Osteocyte (in vitro differentiated cells): ENCODE data around the gene MRPL24. TPM values are rescaled to one million over a fixed set of nuclear protein-coding genes. Genes with fewer than 3 reads are reported as not detected.

Experiments used
- DNase-seq: peaks from one replicate; pipeline ENCODE4 v3.0.0; 2021; ENCODE audit warnings: mixed read lengths; ENCODE audit not compliant: unreplicated experiment; ENCODE audit errors: extremely low spot score
- H3K27ac Mint-ChIP-seq: one replicate; pipeline ENCODE4 v1.8.0; 2021; ENCODE audit warnings: mild to moderate bottlenecking, mixed read lengths; ENCODE audit not compliant: unreplicated experiment
- H3K27me3 Mint-ChIP-seq: one replicate; pipeline ENCODE4 v1.8.0; 2021; ENCODE audit warnings: mixed read lengths; ENCODE audit not compliant: unreplicated experiment
- H3K36me3 Mint-ChIP-seq: one replicate; pipeline ENCODE4 v1.8.0; 2021; ENCODE audit warnings: mixed read lengths; ENCODE audit not compliant: unreplicated experiment
- H3K4me1 Mint-ChIP-seq: one replicate; pipeline ENCODE4 v1.8.0; 2021; ENCODE audit warnings: mixed read lengths; ENCODE audit not compliant: unreplicated experiment
- H3K4me3 Mint-ChIP-seq: one replicate; pipeline ENCODE4 v1.8.0; 2021; ENCODE audit warnings: mild to moderate bottlenecking, moderate library complexity, mixed read lengths; ENCODE audit not compliant: unreplicated experiment
- H3K9me3 Mint-ChIP-seq: one replicate; pipeline ENCODE4 v1.8.0; 2021; ENCODE audit warnings: mixed read lengths; ENCODE audit not compliant: unreplicated experiment
- total RNA-seq: library from RNA; stranded (reverse); gene quantifications from 2 replicates; pipeline ENCODE4 v1.2.1, GENCODE V29; 2021
- TF ChIP-seq, protein P1 (sequence below): fragments of 200-600 bp; sonication (generic); IDR thresholded peaks from 2 replicates; pipeline ENCODE4 v1.5.0; 2021; ENCODE audit warnings: antibody characterized with exemption, mild to moderate bottlenecking, moderate library complexity

Gene MRPL24
- total RNA-seq, 1 donor from 2014 or later = 52.6 TPM

DNA sequence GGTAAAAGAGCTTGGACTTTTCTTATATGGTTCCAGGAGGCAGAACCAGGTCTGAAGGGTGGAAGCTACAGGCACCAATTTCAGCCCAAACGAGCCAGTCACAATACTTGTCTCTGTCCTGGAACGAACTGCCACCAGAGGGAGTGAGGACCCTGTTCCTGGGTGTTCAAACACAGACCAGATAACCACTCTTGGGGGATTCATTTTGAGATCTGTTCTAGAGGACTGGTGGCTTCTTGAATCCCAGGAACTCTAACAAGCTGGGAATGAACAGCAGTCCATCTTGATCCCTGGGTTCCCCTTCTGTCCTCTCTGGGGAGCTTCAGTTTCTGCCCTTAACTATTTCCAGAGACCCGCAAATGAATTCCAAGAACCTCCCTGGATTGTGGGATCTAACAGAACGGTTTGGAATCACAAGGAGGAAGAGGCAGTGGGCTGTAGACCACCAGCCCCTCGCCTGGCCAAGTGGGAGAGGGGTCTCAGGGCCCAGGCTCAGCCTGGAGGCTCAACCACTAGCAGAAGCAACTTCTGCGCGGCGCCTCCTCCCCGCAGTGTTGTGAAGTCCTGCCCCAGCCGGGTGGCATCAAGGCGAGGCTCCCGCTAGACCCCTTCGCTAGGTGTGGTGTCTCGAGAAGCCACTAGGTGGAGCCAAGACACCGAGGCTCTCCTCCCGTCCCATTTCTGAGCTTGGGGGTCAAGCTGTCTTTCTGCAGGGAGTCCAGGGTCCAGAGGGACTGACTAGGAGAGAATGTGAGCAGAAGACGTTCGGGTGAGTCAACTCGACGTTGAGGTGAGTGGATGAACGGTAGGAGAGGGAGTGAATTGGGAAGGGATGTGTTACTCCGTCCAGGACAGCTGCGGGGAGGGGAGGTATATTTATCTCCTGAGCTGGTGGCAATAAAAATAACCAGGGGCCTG is 51.6 kb downstream of the MRPL24 start:
- H3K4me3 Mint-ChIP-seq = peak overlapping the region; percentile 64
- H3K36me3 Mint-ChIP-seq = no peaks in the 10 kb centered on the region

More for the DNA sequence above, 51.6 kb downstream of the MRPL24 start:
- TF ChIP-seq, protein P1, sequence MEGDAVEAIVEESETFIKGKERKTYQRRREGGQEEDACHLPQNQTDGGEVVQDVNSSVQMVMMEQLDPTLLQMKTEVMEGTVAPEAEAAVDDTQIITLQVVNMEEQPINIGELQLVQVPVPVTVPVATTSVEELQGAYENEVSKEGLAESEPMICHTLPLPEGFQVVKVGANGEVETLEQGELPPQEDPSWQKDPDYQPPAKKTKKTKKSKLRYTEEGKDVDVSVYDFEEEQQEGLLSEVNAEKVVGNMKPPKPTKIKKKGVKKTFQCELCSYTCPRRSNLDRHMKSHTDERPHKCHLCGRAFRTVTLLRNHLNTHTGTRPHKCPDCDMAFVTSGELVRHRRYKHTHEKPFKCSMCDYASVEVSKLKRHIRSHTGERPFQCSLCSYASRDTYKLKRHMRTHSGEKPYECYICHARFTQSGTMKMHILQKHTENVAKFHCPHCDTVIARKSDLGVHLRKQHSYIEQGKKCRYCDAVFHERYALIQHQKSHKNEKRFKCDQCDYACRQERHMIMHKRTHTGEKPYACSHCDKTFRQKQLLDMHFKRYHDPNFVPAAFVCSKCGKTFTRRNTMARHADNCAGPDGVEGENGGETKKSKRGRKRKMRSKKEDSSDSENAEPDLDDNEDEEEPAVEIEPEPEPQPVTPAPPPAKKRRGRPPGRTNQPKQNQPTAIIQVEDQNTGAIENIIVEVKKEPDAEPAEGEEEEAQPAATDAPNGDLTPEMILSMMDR = peak; percentile 84
- peaks cover 57% of the 10 kb centered on the region for H3K4me1 Mint-ChIP-seq
- DNase-seq = peak; percentile 94
- H3K27ac Mint-ChIP-seq = peak overlapping the region; percentile 86
- peaks cover 3% of the 10 kb centered on the region for H3K27me3 Mint-ChIP-seq
- H3K9me3 Mint-ChIP-seq = no peaks in the 10 kb centered on the region

Other genes starting within 250 kb of the MRPL24 start
- gene MEF2D, start 240.3 kb downstream of the MRPL24 start, total RNA-seq = 33.8 and 45.8 TPM in 2 replicates
- 8.6 and 9.8 TPM in 2 replicates for gene IQGAP3, start 168.5 kb downstream of the MRPL24 start, total RNA-seq
- not detected in 2 replicates for gene TTC24, start 161.4 kb downstream of the MRPL24 start, total RNA-seq
- gene NAXE, start 149.3 kb downstream of the MRPL24 start, total RNA-seq = 59.2 and 63.4 TPM in 2 replicates
- gene GPATCH4, start 139.6 kb downstream of the MRPL24 start, total RNA-seq = 17.2 and 20.6 TPM in 2 replicates
- 0.35 TPM in 1 of 2 replicates, not detected in the other for gene HAPLN2, start 121.7 kb downstream of the MRPL24 start, total RNA-seq
- gene BCAN, start 99.0 kb downstream of the MRPL24 start, total RNA-seq = 0.29 and 0.43 TPM in 2 replicates
- gene NES, start 63.7 kb downstream of the MRPL24 start, total RNA-seq = 24.2 and 26.5 TPM in 2 replicates
- gene CRABP2, start 35.5 kb downstream of the MRPL24 start, total RNA-seq = 144 and 146 TPM in 2 replicates
- gene METTL25B, start 12.6 kb downstream of the MRPL24 start, total RNA-seq = 21.3 and 24.1 TPM in 2 replicates
- 33.0 and 37.7 TPM in 2 replicates for gene ISG20L2, start 12.3 kb downstream of the MRPL24 start, total RNA-seq
- gene HDGF, start 10.6 kb upstream of the MRPL24 start, total RNA-seq = 213 and 219 TPM in 2 replicates
- gene PRCC, start 26.4 kb upstream of the MRPL24 start, total RNA-seq = 71.1 and 85.4 TPM in 2 replicates
- gene SH2D2A, start 75.8 kb upstream of the MRPL24 start, total RNA-seq = not detected in 2 replicates
- 0.08 and 0.21 TPM in 2 replicates for gene INSRR, start 118.0 kb upstream of the MRPL24 start, total RNA-seq
- gene NTRK1, start 119.8 kb upstream of the MRPL24 start, total RNA-seq = not detected in 2 replicates
- 27.4 and 28.2 TPM in 2 replicates for gene PEAR1, start 152.6 kb upstream of the MRPL24 start, total RNA-seq
- 0.18 and 0.35 TPM in 2 replicates for gene LRRC71, start 179.5 kb upstream of the MRPL24 start, total RNA-seq